Ishikawa (cell line): ENCODE data around the gene RAVER1.

ENCODE experiments used
- CEBPB ChIP-seq: IDR thresholded peaks from 2 replicates; pipeline ENCODE4 v1.6.1; 2012
- CREB1 ChIP-seq: IDR thresholded peaks from 2 replicates; pipeline ENCODE4 v1.6.1; 2012; ENCODE audit warnings: low read depth
- EGR1 ChIP-seq: IDR thresholded peaks from 2 replicates; pipeline ENCODE4 v1.6.1; 2012
- EP300 ChIP-seq: IDR thresholded peaks from 2 replicates; pipeline ENCODE4 v1.6.1; 2012; ENCODE audit warnings: borderline replicate concordance
- FOXM1 ChIP-seq: IDR thresholded peaks from 2 replicates; pipeline ENCODE4 v1.6.1; 2012; ENCODE audit warnings: low read depth, borderline replicate concordance
- MAX ChIP-seq: IDR thresholded peaks from 2 replicates; pipeline ENCODE4 v1.6.1; 2012
- NFIC ChIP-seq: IDR thresholded peaks from 2 replicates; pipeline ENCODE4 v1.6.1; 2012
- RAD21 ChIP-seq: IDR thresholded peaks from 2 replicates; pipeline ENCODE4 v1.6.1; 2012; ENCODE audit warnings: low read depth
- REST ChIP-seq: IDR thresholded peaks from 2 replicates; pipeline ENCODE4 v1.6.1; 2012; ENCODE audit warnings: low read depth, mild to moderate bottlenecking
- TAF1 ChIP-seq: IDR thresholded peaks from 2 replicates; pipeline ENCODE4 v1.6.1; 2012; ENCODE audit warnings: low read depth, mild to moderate bottlenecking
- TCF12 ChIP-seq: IDR thresholded peaks from 2 replicates; pipeline ENCODE4 v1.6.1; 2012; ENCODE audit warnings: low read depth
- TEAD4 ChIP-seq: IDR thresholded peaks from 2 replicates; pipeline ENCODE4 v1.6.1; 2012
- USF1 ChIP-seq: IDR thresholded peaks from 2 replicates; pipeline ENCODE4 v1.6.1; 2012
- YY1 ChIP-seq: IDR thresholded peaks from 2 replicates; pipeline ENCODE4 v1.6.1; 2012; ENCODE audit warnings: low read depth
- ZBTB7A ChIP-seq: IDR thresholded peaks from 2 replicates; pipeline ENCODE4 v1.6.1; 2012; ENCODE audit warnings: low read depth

The RAVER1 gene

GRCh38 chr19:10306327-10306726 is 27.0 kb downstream of the RAVER1 start:
- TF ChIP-seq RAD21 (no peak), TCF12 (no peak), EP300 (no peak), EGR1 (no peak), MAX (no peak), CREB1 (no peak), NFIC (no peak), REST (no peak), CEBPB (no peak), TAF1 (no peak), ZBTB7A (no peak), TEAD4 (no peak), FOXM1 (no peak), USF1 (no peak), YY1 (no peak)

GRCh38 chr19:10305139-10305806 is 28.1 kb downstream of the RAVER1 start:
- TF ChIP-seq FOXM1 = no peak
- no peak for TF ChIP-seq REST
- TF ChIP-seq ZBTB7A = 0 out of 2 replicates have a peak, but pooled peaks have one; percentile 25
- TF ChIP-seq TAF1 = no peak
- TF ChIP-seq EP300 = no peak
- TF ChIP-seq YY1 = no peak
- no peak for TF ChIP-seq TCF12
- no peak for TF ChIP-seq USF1

GRCh38 chr19:10299545-10300458 is 33.5 kb downstream of the RAVER1 start:
- TF ChIP-seq TEAD4 (no peak), EP300 (no peak), USF1 (no peak), CREB1 (no peak), TAF1 (no peak), TCF12 (no peak), NFIC (no peak), FOXM1 (no peak), RAD21 (no peak), ZBTB7A (no peak), EGR1 (no peak), REST (no peak), MAX (no peak), CEBPB (no peak), YY1 (no peak)
